22Rv1 (cell line): ENCODE results near the gene CCR7.

Experiments
- ZFX ChIP-seq: fragments of 450-650 bp; IDR thresholded peaks from 2 replicates; pipeline ENCODE4 v1.6.1; 2017; ENCODE audit warnings: antibody characterized with exemption, borderline replicate concordance
- TF ChIP-seq, protein P1 (sequence below): fragments of 450-650 bp; IDR thresholded peaks from 2 replicates; pipeline ENCODE4 v1.5.1; 2017; ENCODE audit warnings: mild to moderate bottlenecking

DNA sequence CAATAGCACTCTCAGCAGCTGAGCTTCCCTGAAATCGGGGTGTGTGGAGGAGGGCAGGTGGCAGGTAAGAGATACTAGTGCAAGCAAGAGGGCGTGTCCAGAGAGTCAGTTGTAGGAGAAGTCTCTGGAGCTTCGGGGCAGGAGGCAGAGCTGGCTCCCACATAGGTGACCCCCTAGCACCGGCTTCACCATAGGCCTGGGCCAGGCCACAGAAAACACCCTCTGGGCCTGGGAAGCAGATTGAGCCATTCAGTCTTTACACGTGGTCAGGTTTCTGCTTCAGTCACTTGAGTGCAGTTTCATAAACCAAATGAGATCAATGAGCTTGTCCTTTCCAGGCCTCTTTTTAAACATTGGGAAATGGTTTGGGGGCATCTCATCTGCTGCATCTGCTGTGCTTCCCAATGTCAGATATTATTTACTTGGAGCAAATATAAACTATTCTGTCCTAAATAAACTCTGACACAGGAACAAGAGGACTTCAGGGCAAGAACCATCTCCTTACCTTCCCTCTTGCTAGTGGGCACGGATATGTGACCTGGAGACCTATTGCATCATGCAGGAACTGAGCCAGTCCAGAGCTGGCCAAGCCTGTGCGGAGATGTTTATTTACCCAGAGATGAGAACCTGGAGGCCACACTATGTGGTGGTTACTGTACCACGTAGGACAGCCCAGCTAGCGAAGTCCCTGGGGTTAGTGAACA lies 16.1 kb downstream of the CCR7 start:
- TF ChIP-seq, protein P1, sequence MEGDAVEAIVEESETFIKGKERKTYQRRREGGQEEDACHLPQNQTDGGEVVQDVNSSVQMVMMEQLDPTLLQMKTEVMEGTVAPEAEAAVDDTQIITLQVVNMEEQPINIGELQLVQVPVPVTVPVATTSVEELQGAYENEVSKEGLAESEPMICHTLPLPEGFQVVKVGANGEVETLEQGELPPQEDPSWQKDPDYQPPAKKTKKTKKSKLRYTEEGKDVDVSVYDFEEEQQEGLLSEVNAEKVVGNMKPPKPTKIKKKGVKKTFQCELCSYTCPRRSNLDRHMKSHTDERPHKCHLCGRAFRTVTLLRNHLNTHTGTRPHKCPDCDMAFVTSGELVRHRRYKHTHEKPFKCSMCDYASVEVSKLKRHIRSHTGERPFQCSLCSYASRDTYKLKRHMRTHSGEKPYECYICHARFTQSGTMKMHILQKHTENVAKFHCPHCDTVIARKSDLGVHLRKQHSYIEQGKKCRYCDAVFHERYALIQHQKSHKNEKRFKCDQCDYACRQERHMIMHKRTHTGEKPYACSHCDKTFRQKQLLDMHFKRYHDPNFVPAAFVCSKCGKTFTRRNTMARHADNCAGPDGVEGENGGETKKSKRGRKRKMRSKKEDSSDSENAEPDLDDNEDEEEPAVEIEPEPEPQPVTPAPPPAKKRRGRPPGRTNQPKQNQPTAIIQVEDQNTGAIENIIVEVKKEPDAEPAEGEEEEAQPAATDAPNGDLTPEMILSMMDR, result no peak
- no peak for TF ChIP-seq ZFX
